RWPE1 (cell line): Measurements from ENCODE around the gene RBL1.
"Not testable (repeated sequence)": the region's sequence is repeated elsewhere in the genome, so short reads cannot be mapped to it uniquely, and the experiment has no call there.

Source experiments
- CTCF ChIA-PET: fragments of 350-600 bp; sonication (Branson Sonifier 250); formaldehyde crosslinking; extraction: SDS; loops from one replicate; lab custom pipeline; 2021; lab: Yijun Ruan, JAX
- POLR2A ChIA-PET: fragments of 400-600 bp; formaldehyde crosslinking; extraction: SDS; loops from one replicate; lab custom pipeline; 2020; ENCODE audit warnings: antibody characterized with exemption; ENCODE audit not compliant: low non-redundant PET; lab: Yijun Ruan, JAX
- DNase-seq: peaks from one replicate; pipeline ENCODE4 v3.0.0; 2012; ENCODE audit warnings: low spot score
- H3K27ac ChIP-seq: fragments of 450-650 bp; 2 replicates; pipeline ENCODE4 v1.5.1; 2017
- CTCF ChIP-seq: fragments of 450-650 bp; conservative IDR thresholded peaks from 2 replicates; pipeline ENCODE4 v1.5.1; 2017; ENCODE audit warnings: low read depth, mild to moderate bottlenecking

Gene RBL1

DNA sequence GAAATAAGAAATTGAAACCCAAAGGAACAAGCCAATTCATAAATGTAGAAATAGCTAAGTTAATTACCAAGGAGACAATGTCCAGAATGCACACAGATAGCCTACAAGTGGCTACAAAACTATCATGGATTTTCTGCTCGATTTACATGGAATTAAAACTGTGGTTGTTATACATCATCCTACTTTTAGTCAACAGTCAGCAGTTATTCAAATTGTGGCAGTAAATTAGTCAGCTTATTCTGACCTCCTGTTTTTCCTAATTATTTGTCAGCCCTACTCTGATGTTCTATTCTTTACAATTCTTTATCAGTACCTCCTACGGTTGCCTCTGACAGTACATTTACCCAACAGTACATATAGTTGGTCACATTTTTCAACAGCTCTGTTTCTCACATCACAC is 29.6 kb downstream of the RBL1 start:
- H3K27ac ChIP-seq = no peak overlapping the region
- ChIA-PET CTCF (interaction anchor here (0.7 kb wide), 1 partner anchor 179 kb away, joined by 4 read pairs; no protein-coding TSS in a partner anchor), POLR2A (no interaction called here)
- no peak for TF ChIP-seq CTCF
- DNase-seq = no peak

DNA sequence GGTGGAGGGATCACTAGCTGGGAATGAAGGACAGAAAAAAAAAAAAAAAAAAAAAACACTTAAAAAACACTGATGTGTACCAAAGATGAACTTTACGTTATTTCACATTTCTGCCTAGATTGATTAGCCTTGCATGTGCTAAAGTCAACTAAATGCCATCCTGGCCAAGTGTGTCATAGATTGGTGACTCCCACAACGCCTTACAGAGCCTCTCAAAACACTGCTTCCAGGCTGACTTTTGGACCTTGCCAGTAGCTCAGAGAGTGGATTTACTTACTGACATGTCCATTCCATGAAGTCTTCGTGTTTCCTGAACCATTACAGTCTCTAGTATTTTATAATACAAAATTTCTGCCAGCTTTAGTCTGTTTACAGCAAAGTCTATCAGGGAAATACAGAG is 40.5 kb downstream of the RBL1 start:
- no peak for TF ChIP-seq CTCF
- DNase-seq = no peak
- ChIA-PET CTCF (interaction anchor here (0.6 kb wide), 2 partner anchors 91 to 128 kb away, joined by 3 read pairs; no protein-coding TSS in a partner anchor), POLR2A (no interaction called here)
- H3K27ac ChIP-seq = no peak overlapping the region

DNA sequence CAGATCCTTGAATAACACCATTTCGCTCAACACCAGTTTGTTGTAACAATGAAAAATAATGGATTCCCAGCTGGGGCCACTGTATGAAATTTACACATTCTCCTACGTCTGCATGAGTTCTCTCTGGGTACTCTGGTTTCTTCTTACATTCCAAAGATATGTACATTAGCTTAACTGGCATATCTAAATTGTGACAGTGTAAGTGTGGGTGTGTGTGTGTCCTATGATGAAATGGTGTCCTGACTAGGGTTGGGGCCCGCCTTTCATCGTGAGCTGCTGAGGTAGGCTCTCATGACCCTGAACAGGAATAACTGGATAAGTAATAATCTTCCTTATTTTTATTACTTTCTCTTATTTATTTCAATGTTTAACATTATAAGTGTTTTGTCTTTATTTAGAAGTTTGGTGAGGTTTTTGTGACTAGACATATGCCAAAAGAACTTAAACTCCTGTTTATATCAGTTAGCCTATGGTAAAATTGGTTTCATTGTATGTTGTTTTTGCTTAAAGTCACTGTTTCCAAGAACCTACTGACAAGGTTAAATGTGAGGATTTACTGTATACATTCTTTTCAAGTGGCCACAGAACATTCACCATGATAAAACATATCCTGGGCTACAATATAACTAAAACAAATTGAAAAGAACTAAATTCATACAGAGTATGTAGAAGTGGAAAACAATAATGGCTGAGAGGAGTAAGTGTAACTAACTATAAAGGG is 42.4 kb downstream of the RBL1 start:
- CTCF ChIA-PET = interaction anchor here (0.6 kb wide), 2 partner anchors 258 to 1092 kb away, joined by 3 to 4 read pairs; no protein-coding TSS in a partner anchor

DNA sequence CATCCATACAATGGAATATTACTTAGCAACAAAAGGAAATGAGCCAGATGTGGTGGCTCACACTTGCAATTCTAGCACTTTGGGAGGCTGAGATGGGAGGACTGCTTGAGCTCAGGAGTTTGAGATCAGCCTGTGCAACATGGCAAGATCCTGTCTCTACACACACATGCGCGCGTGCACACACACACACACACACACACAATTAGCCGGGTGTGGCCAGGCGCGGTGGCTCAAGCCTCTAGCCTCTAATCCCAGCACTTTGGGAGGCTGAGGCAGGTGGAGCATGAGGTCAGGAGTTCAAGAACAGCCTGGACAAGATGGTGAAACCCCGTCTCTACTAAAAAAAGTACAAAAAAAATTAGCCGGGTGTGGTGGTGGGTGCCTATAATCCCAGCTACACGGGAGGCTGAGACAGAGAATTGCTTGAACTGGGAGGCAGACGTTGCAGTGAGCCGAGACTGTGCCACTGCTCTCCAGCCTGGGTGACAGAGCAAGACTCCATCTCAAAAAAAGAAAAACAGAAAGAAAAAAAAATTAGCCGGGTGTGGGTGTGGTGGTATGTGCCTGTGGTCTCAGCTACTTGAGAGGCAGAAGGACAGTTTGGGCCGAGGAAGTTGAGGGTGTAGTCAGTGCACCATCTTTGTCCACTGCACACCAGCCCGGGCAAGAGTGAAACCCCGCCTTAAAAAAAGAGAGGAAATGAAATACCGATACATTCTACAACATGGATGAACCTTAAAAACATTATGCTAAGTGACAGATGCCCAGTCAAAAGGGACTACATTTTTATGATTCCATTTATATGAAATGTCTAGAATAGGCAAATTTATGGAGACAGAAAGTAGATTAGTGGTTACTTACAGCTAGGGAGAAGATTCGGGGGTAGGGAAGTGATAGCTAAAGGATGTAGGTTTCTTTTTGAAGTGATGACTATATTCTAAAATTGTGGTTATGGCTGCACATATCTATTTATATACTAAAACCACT is 52.5 kb downstream of the RBL1 start:
- ChIA-PET POLR2A (interaction anchor here (0.5 kb wide), 1 partner anchor 407 kb away, joined by 4 read pairs; no protein-coding TSS in a partner anchor), CTCF (interaction anchor here (0.6 to 1.0 kb wide), 3 partner anchors 8 to 243 kb away, joined by 3 to 7 read pairs (median 3); no protein-coding TSS in a partner anchor)
- H3K27ac ChIP-seq = no peak overlapping the region
- DNase-seq = no peak
- TF ChIP-seq CTCF = no peak

More for the DNA sequence above, 42.4 kb downstream of the RBL1 start:
- DNase-seq = no peak
- POLR2A ChIA-PET = no interaction called here
- no peak overlapping the region for H3K27ac ChIP-seq
- no peak for TF ChIP-seq CTCF

- H3K27ac ChIP-seq, CTCF ChIA-PET, DNase-seq, POLR2A ChIA-PET: not testable (repeated sequence)
Measured at GRCh38 chr20:37039366-37039765, 56.4 kb downstream of the RBL1 start.

GRCh38 chr20:37032077-37032476 is 63.7 kb downstream of the RBL1 start:
- H3K27ac ChIP-seq = no peak overlapping the region
- DNase-seq = no peak
- no peak for TF ChIP-seq CTCF
- ChIA-PET POLR2A (no interaction called here), CTCF (interaction anchor here (0.6 kb wide), 1 partner anchor 41 kb away, joined by 3 read pairs; no protein-coding TSS in a partner anchor)
